ENCODE data around the gene HIP1. TPM values are rescaled to one million over a fixed set of nuclear protein-coding genes. Genes with fewer than 3 reads are reported as not detected.
"Not testable (repeated sequence)": the region's sequence is repeated elsewhere in the genome, so short reads cannot be mapped to it uniquely, and the experiment has no call there.

The HIP1 gene
- total RNA-seq, 1 experiment from 2014 or later, result 10.7 TPM

DNA sequence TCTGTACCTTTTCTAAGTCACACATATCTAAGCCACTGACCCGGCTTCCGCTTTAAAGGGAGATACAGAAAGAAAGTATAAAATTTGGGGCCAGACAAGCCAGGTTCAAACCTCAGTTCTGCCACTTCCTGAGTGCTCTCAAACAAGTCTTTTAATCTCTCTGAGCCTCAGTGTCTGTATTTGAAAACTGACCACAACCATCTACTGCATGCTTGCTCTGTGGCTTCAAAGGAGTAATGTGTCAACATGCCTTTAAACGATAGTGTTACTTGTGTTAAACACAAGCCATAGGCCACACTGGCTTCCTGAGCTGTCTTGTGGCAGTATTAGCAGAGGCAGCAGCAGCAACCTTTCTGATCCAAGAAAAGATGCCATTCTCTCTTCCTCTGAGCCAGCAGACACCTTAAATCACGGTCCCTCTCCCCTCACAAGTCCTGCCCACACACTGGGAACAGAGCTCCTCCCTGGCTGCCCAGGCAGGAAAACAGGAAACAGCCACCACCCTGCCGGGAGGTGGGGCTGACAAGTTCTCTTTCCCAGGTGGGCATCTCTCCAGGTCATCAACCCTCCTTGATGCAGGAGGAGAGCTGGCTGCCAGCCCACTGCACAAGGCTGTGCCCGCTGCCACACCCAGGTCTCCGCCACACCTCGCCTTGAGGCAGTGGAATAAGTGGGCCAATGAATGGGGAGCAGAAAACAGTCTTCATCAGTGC lies 10.7 kb downstream of the HIP1 start:
- TF ChIP-seq, protein P1, sequence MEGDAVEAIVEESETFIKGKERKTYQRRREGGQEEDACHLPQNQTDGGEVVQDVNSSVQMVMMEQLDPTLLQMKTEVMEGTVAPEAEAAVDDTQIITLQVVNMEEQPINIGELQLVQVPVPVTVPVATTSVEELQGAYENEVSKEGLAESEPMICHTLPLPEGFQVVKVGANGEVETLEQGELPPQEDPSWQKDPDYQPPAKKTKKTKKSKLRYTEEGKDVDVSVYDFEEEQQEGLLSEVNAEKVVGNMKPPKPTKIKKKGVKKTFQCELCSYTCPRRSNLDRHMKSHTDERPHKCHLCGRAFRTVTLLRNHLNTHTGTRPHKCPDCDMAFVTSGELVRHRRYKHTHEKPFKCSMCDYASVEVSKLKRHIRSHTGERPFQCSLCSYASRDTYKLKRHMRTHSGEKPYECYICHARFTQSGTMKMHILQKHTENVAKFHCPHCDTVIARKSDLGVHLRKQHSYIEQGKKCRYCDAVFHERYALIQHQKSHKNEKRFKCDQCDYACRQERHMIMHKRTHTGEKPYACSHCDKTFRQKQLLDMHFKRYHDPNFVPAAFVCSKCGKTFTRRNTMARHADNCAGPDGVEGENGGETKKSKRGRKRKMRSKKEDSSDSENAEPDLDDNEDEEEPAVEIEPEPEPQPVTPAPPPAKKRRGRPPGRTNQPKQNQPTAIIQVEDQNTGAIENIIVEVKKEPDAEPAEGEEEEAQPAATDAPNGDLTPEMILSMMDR (IDR thresholded peaks at IDR 0.05; ENCODE audit: unreplicated experiment), result no peak
- H3K4me3 Mint-ChIP-seq (ENCODE audit: low read depth, unreplicated experiment), result no peak overlapping the region
- no peaks in the 10 kb centered on the region for H3K9me3 Mint-ChIP-seq (ENCODE audit: low read depth, unreplicated experiment)
- intact Hi-C loops (cut with micrococcal nuclease; ENCODE audit: unreplicated experiment), result loop anchor here (10.0 kb wide), 1 partner anchor 113 kb away; no protein-coding TSS in a partner anchor
- CTCF ChIA-PET, result interaction anchor here (0.6 to 1.1 kb wide), 2 partner anchors 10 to 131 kb away, joined by 3 to 8 read pairs; partner anchors contain the start of gene HIP1
- no peaks in the 10 kb centered on the region for H3K27me3 Mint-ChIP-seq (ENCODE audit: unreplicated experiment)
- BruUV-seq (replicated peaks), result no TSS peak
- no peak overlapping the region for H3K27ac Mint-ChIP-seq (ENCODE audit: unreplicated experiment)
- H3K36me3 Mint-ChIP-seq (ENCODE audit: insufficient read depth, unreplicated experiment), result no peaks in the 10 kb centered on the region
- DNase-seq, result peak; percentile 64
- no peaks in the 10 kb centered on the region for H3K4me1 Mint-ChIP-seq (ENCODE audit: low read depth, unreplicated experiment)

DNA sequence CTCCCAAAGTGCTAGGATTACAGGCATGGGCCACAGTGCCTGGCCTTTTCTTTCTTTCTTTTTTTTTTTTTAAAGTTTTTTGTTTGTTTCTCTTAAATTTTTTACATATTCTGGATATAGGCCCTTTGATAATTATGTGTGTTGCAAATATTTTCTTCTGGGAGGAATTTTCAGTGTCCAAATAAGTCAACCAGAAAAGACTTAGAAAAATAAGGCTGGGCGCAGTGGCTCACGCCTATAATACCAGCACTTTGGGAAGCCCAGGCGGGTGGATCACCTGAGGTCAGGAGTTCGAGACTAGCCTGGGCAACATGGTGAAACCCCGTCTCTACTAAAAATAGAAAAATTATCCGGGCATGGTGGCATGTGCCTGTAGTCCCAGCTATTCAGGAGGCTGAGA lies 11.4 kb downstream of the HIP1 start:
- H3K9me3 Mint-ChIP-seq (ENCODE audit: low read depth, unreplicated experiment); BruUV-seq (replicated peaks); H3K4me3 Mint-ChIP-seq (ENCODE audit: low read depth, unreplicated experiment); CTCF ChIA-PET; H3K4me1 Mint-ChIP-seq (ENCODE audit: low read depth, unreplicated experiment); DNase-seq; H3K36me3 Mint-ChIP-seq (ENCODE audit: insufficient read depth, unreplicated experiment); H3K27me3 Mint-ChIP-seq (ENCODE audit: unreplicated experiment); H3K27ac Mint-ChIP-seq (ENCODE audit: unreplicated experiment): not testable (repeated sequence)
- intact Hi-C loops (cut with micrococcal nuclease; ENCODE audit: unreplicated experiment), result loop anchor here (10.0 kb wide), 1 partner anchor 113 kb away; no protein-coding TSS in a partner anchor

DNA sequence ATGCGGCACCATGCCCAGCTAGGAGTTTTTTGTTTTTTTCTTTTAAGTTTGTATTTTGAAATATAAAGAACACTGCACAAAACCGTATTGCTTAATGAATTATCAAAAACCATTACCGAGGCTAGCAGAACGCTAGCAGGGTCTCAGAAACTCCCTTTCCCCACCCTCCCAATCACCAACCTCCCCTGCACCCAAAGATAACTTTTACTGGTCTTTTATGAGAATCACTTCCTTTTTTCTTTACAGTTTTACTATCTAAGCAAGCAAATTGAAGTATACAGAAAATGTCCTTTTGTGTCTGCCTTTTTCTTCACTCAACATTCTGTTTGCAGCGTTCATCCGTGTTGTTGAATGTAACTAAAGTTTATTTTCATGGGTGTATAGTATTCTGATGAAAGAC lies 13.4 kb downstream of the HIP1 start:
- intact Hi-C loops (cut with micrococcal nuclease; ENCODE audit: unreplicated experiment), result loop anchor here (10.0 kb wide), 1 partner anchor 111 kb away; no protein-coding TSS in a partner anchor
- CTCF ChIA-PET, result no interaction called here

DNA sequence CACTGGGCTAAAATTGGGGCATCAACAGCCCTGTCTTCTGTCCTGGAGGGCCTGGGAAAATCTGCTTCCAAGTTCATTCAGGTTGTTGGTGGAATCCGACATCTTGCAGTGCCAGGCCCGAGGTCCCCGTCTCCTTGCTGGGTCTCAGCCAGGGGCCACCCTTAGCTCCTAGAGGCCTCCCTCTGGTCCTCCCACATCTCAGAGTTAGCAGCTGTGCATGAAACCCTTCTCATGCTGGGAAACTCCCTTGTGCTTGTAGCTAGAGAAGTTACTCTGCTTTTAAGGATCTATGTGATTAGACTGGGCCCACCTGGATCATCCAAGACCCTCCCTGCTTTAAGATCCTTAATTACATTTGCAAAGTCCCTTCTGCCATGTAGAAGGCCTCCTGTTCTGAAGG lies 15.3 kb downstream of the HIP1 start:
- DNase-seq, result no peak
- Mint-ChIP-seq H3K4me3 (ENCODE audit: low read depth, unreplicated experiment) (no peak overlapping the region), H3K9me3 (ENCODE audit: low read depth, unreplicated experiment) (no peaks in the 10 kb centered on the region), H3K27ac (ENCODE audit: unreplicated experiment) (no peak overlapping the region), H3K36me3 (ENCODE audit: insufficient read depth, unreplicated experiment) (no peaks in the 10 kb centered on the region), H3K4me1 (ENCODE audit: low read depth, unreplicated experiment) (no peaks in the 10 kb centered on the region), H3K27me3 (ENCODE audit: unreplicated experiment) (no peaks in the 10 kb centered on the region)
- BruUV-seq (replicated peaks), result no TSS peak
- intact Hi-C loops (cut with micrococcal nuclease; ENCODE audit: unreplicated experiment), result loop anchor here (10.0 kb wide), 1 partner anchor 109 kb away; no protein-coding TSS in a partner anchor
- TF ChIP-seq, protein P1 (IDR thresholded peaks at IDR 0.05; ENCODE audit: unreplicated experiment), result no peak
- CTCF ChIA-PET, result no interaction called here

More for the DNA sequence above, 13.4 kb downstream of the HIP1 start:
- no peak overlapping the region for H3K4me3 Mint-ChIP-seq (ENCODE audit: low read depth, unreplicated experiment)
- DNase-seq, result no peak
- H3K9me3 Mint-ChIP-seq (ENCODE audit: low read depth, unreplicated experiment), result no peaks in the 10 kb centered on the region
- no TSS peak for BruUV-seq (replicated peaks)
- no peak overlapping the region for H3K27ac Mint-ChIP-seq (ENCODE audit: unreplicated experiment)
- TF ChIP-seq, protein P1 (IDR thresholded peaks at IDR 0.05; ENCODE audit: unreplicated experiment), result no peak
- no peaks in the 10 kb centered on the region for H3K36me3 Mint-ChIP-seq (ENCODE audit: insufficient read depth, unreplicated experiment)
- H3K27me3 Mint-ChIP-seq (ENCODE audit: unreplicated experiment), result no peaks in the 10 kb centered on the region
- no peaks in the 10 kb centered on the region for H3K4me1 Mint-ChIP-seq (ENCODE audit: low read depth, unreplicated experiment)

DNA sequence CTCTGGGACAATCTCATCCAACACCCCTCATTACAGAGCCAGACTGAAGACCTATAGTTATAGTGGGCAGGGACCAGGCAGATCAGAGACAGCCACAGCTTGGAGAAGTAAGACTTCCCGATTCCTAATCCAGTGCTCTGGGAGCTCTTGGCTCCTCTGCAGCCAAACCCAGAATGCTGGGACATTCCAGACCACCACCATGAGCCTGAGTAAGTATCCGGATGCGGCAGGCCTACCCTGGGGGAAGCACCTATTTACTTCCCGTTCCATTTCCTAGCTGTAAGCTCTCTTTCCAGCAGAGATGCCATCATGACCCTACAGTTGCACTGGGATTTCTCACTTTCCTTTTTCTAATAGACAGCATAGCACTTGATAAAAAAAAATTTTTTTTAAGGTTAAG lies 16.4 kb downstream of the HIP1 start:
- CTCF ChIA-PET, result no interaction called here
- Mint-ChIP-seq H3K27ac (ENCODE audit: unreplicated experiment) (no peak overlapping the region), H3K9me3 (ENCODE audit: low read depth, unreplicated experiment) (no peaks in the 10 kb centered on the region), H3K36me3 (ENCODE audit: insufficient read depth, unreplicated experiment) (no peaks in the 10 kb centered on the region), H3K27me3 (ENCODE audit: unreplicated experiment) (no peaks in the 10 kb centered on the region), H3K4me1 (ENCODE audit: low read depth, unreplicated experiment) (no peaks in the 10 kb centered on the region), H3K4me3 (ENCODE audit: low read depth, unreplicated experiment) (no peak overlapping the region)
- TF ChIP-seq, protein P1 (IDR thresholded peaks at IDR 0.05; ENCODE audit: unreplicated experiment), result no peak
- DNase-seq, result no peak
- no TSS peak for BruUV-seq (replicated peaks)
- intact Hi-C loops (cut with micrococcal nuclease; ENCODE audit: unreplicated experiment), result loop anchor here (10.0 kb wide), 1 partner anchor 108 kb away; no protein-coding TSS in a partner anchor

DNA sequence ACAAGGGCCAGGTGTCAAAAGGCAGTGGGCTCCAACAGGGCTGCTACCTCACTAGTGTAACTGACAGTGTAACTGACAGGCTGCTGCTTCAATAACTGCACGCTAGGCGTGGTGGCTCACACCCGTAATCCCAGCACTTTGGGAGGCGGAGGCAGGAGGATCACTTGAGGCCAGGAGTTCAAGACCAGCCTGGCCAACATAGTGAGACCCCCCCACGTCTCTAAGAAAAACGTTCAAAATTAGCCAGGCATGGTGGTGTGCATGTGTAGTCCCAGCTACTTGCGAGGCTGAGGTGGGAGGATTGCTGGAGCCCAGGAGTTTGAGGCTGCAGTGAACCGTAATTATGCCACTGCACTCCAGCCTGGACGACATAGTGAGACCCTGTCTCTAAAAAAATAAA lies 16.8 kb downstream of the HIP1 start:
- H3K4me1 Mint-ChIP-seq (ENCODE audit: low read depth, unreplicated experiment); BruUV-seq (replicated peaks); H3K9me3 Mint-ChIP-seq (ENCODE audit: low read depth, unreplicated experiment); H3K27ac Mint-ChIP-seq (ENCODE audit: unreplicated experiment); H3K27me3 Mint-ChIP-seq (ENCODE audit: unreplicated experiment); H3K36me3 Mint-ChIP-seq (ENCODE audit: insufficient read depth, unreplicated experiment); H3K4me3 Mint-ChIP-seq (ENCODE audit: low read depth, unreplicated experiment); CTCF ChIA-PET; DNase-seq: not testable (repeated sequence)
- intact Hi-C loops (cut with micrococcal nuclease; ENCODE audit: unreplicated experiment), result loop anchor here (10.0 kb wide), 1 partner anchor 107 kb away; no protein-coding TSS in a partner anchor
